ENCODE results near the gene PPP1R26. TPM values are rescaled to one million over a fixed set of nuclear protein-coding genes. Genes with fewer than 3 reads are reported as not detected.

PPP1R26 gene
- total RNA-seq, 2 donors from 2014 or later = 0.14 to 0.54 TPM

GRCh38 chr9:135498381-135499126 is 19.0 kb downstream of the PPP1R26 start:
- DNase-seq (ENCODE audit: low spot score in 2 of 2) (no peak), ATAC-seq (no peak)
- H3K36me3 Mint-ChIP-seq = peaks cover 6% of the 10 kb centered on the region in 2 donors
- no peaks in the 10 kb centered on the region for H3K9me3 Mint-ChIP-seq
- H3K27ac Mint-ChIP-seq = no peak overlapping the region

- peak; percentile 31 to 68 for ATAC-seq
- peak; percentile 71 to 84 for DNase-seq (ENCODE audit: low spot score in 2 of 2)
- Mint-ChIP-seq H3K36me3 (peaks cover 6 to 8% of the 10 kb centered on the region in 2 donors), H3K9me3 (no peaks in the 10 kb centered on the region), H3K27ac (peak overlapping the region in 1 of 2 donors; percentile 29)
Measured at GRCh38 chr9:135499326-135500070, 19.9 kb downstream of the PPP1R26 start.

- Mint-ChIP-seq H3K36me3 (peaks cover 6 to 14% of the 10 kb centered on the region in 2 donors), H3K27ac (peak overlapping the region in 1 of 2 donors; percentile 92), H3K9me3 (no peaks in the 10 kb centered on the region)
- DNase-seq (ENCODE audit: low spot score in 2 of 2) (no peak), ATAC-seq (peak in 1 of 2 donors; percentile 25)
Measured at GRCh38 chr9:135500071-135500524, 20.5 kb downstream of the PPP1R26 start.

DNA sequence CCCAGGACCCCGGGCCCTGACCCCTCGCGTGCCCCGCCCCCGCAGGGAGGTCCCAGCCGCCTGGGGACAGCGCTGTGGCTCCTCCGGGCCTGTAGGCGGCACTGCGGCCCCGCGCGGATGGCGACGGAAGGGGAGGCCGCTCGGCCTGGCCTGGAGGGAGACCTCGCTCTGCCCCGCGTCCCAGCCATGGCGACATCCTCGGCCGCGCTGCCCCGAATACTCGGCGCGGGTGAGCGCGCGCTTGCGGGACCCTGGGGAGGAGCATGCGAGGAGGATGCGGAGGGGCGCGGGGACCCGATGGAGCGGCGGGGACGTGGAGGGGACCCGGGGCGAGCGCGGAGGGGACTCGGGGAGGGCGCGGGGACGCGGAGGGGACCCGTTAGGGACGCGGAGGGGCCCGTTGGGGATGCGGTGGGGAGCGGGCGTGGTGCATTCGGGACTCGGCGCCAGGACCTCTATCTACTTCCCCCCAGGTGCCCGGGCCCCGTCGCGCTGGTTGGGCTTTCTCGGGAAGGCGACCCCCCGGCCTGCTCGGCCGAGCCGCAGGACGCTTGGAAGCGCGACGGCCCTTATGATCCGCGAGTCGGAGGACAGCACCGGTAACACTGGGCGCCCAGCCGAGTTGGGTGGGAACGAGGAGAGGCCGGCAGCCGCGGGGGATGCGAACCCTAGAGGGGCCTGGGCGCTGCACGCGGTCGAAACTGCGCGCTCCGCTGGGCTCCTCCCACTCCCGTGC is 21.1 kb downstream of the PPP1R26 start, which contains the start of gene MRPS2:
Gene MRPS2 (plus strand): TSS at position 158 of the 736 bp plus-strand sequence. CDS start 29 bp downstream, at position 187.
- ATAC-seq (peak; percentile 94 to 96), DNase-seq (ENCODE audit: low spot score in 2 of 2) (peak; percentile 86 to 91)
- H3K27ac Mint-ChIP-seq = peak within 1 kb of the TSS; percentile 92 to 96
- no peaks in the 10 kb centered on the region for H3K9me3 Mint-ChIP-seq
- H3K36me3 Mint-ChIP-seq = peaks cover 6 to 17% of the 10 kb centered on the region in 2 donors

- peak overlapping the region; percentile 92 to 96 for H3K27ac Mint-ChIP-seq
- peak in 1 of 2 donors; percentile 79 for ATAC-seq
- peaks cover 6 to 17% of the 10 kb centered on the region in 2 donors for H3K36me3 Mint-ChIP-seq
- no peaks in the 10 kb centered on the region for H3K9me3 Mint-ChIP-seq
- DNase-seq (ENCODE audit: low spot score in 2 of 2) = no peak
Measured at GRCh38 chr9:135501261-135502167, 21.9 kb downstream of the PPP1R26 start.

DNA sequence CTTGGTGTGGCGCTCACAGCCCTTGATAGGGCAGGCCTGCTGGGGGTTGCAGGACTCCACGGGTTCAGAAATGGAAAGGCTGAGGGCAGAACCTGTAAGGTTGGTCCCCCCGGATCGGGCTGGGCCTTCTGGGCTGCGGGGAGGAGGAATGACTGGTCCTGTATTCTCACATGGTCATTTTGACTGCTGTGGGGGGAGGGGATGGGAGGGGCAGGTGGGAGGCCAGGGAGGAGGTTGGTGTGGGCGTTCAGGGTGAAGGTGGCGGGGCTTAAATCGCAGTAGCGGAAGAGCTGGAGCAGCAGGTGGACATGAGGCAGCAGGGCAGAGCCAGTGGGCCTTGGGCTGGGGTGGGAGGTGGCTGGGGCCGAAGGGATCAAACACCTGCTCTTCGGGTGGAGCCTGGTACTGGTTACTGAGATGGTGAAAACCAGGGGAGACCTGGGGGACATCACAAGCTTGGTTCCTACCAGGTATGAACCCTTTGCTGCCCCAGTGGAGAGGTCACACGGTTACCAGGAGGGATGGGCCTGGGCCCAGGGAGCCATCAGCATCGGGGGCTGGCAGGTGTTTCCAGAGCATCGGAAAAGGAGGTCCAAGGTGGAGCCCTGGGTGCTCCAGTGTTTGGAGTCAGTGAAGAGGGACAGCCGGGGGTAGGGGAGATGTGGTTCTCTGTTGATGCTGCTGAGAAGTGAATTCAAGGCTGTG is 22.7 kb downstream of the PPP1R26 start:
- no peaks in the 10 kb centered on the region for H3K9me3 Mint-ChIP-seq
- H3K27ac Mint-ChIP-seq = peak overlapping the region; percentile 92 to 96
- DNase-seq (ENCODE audit: low spot score in 2 of 2) (no peak), ATAC-seq (no peak)
- H3K36me3 Mint-ChIP-seq = peaks cover 6 to 17% of the 10 kb centered on the region in 2 donors

DNA sequence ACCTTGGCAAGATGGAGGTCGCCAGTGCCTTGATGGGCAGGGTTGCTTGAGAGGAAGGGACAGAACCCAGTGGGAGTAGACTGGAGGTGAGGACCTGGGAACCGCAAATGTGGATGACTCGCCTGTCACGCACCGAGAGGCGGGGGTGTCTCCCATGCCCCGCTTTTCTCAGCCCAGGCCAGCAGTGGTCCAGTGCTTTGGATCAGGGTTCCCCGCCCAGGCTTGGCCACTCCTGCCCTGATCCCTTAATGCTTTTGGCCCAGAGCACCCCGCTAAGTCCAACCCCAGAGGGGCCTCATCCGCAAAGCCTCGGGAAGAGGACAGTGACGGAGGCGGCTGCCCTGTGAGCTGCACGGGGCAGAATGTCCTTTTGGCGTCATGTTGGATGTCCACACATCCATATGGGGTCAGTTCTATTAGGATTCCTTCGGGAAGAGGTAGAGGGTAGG is 23.3 kb downstream of the PPP1R26 start:
- H3K36me3 Mint-ChIP-seq = peaks cover 9 to 17% of the 10 kb centered on the region in 2 donors
- no peak for DNase-seq (ENCODE audit: low spot score in 2 of 2)
- peak overlapping the region in 1 of 2 donors; percentile 92 for H3K27ac Mint-ChIP-seq
- H3K9me3 Mint-ChIP-seq = peaks cover 1 to 2% of the 10 kb centered on the region in 2 donors
- ATAC-seq = no peak

DNA sequence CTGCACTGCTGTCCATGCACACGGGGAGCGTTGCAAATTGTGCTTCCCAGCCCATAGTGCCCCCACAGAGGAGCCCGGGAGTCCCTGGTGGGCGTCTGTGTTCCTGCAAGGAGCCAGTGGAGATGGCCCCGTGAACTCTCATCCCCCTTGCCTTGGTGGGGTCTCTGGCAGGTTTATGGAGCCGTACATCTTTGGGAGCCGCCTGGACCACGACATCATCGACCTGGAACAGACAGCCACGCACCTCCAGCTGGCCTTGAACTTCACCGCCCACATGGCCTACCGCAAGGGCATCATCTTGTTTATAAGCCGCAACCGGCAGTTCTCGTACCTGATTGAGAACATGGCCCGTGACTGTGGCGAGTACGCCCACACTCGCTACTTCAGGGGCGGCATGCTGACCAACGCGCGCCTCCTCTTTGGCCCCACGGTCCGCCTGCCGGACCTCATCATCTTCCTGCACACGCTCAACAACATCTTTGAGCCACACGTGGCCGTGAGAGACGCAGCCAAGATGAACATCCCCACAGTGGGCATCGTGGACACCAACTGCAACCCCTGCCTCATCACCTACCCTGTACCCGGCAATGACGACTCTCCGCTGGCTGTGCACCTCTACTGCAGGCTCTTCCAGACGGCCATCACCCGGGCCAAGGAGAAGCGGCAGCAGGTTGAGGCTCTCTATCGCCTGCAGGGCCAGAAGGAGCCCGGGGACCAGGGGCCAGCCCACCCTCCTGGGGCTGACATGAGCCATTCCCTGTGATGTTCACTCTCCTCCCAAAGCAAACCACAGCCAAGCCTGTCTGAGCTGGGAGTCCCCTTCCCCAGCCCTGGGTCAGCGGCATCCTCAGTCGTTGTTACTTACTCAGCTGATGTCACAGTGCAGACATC is 24.0 kb downstream of the PPP1R26 start:
- H3K27ac Mint-ChIP-seq = no peak overlapping the region
- H3K9me3 Mint-ChIP-seq = peaks cover 7% of the 10 kb centered on the region in 2 donors
- H3K36me3 Mint-ChIP-seq = peaks cover 16 to 18% of the 10 kb centered on the region in 2 donors
- DNase-seq (ENCODE audit: low spot score in 2 of 2) (no peak), ATAC-seq (no peak)

DNA sequence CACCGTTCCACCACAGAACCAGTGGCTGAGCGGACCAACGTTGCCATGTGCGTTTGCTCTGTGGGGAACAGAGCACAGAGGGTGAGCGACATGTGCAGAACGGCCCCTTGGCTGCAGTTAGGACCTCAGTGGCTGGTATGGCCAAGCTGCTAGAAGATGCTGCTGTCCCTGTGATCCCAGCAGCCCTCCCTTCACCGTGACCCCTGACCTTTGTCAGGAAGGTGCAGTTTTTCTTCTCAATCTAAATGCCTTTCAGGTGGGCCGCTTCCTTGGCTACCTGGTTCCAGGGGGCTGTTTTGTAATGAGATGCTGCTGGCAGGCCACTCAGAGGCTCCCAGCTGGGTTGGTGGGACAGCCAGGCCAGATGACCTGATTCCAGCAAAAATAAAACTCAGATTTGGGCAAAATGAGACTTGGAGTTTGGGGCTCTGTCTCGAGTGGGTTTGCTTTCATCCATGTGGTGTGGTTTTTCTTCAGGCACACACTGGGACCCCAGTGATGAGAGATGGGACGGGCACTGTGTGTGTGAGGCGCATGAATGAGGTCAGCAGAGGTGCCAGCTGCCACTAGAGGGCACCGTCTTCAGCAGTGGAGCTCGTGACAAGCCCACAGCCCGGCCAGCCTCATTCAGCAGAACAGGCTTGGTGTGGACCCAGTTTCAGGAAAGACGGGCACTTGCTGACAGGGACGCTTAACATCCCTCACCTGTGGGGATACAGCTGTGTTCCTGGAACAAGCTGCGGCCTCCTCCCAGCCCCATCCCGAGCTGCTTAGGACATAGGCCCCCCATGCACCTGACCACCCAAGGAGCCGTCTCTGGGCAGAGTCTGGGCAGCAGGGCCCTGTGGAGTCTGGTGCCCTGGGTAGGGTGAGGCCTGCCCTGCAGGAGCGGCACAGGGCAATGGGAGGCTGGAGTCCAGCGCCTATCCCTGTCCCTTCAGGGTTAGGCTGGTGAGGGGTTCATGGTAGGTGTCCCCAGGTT is 25.0 kb downstream of the PPP1R26 start:
- H3K9me3 Mint-ChIP-seq = peaks cover 16 to 17% of the 10 kb centered on the region in 2 donors
- H3K36me3 Mint-ChIP-seq = peaks cover 24 to 27% of the 10 kb centered on the region in 2 donors
- no peak overlapping the region for H3K27ac Mint-ChIP-seq
- ATAC-seq = no peak
- DNase-seq (ENCODE audit: low spot score in 2 of 2) = peak in 1 of 2 donors; percentile 66

- Mint-ChIP-seq H3K36me3 (peaks cover 24 to 28% of the 10 kb centered on the region in 2 donors), H3K27ac (no peak overlapping the region), H3K9me3 (peaks cover 17% of the 10 kb centered on the region in 2 donors)
- ATAC-seq = no peak
- no peak for DNase-seq (ENCODE audit: low spot score in 2 of 2)
Measured at GRCh38 chr9:135505406-135506187, 26.0 kb downstream of the PPP1R26 start.

- no peak overlapping the region for H3K27ac Mint-ChIP-seq
- peaks cover 23 to 27% of the 10 kb centered on the region in 2 donors for H3K36me3 Mint-ChIP-seq
- no peak for DNase-seq (ENCODE audit: low spot score in 2 of 2)
- ATAC-seq = no peak
- H3K9me3 Mint-ChIP-seq = peaks cover 17% of the 10 kb centered on the region in 2 donors
Measured at GRCh38 chr9:135506327-135507103, 26.9 kb downstream of the PPP1R26 start.
